Measurements from ENCODE around the gene SBNO2. TPM values are rescaled to one million over a fixed set of nuclear protein-coding genes. Genes with fewer than 3 reads are reported as not detected.

SBNO2 gene
- total RNA-seq, 6 experiments from 2014 or later, result 21.5 to 54.4 (median 25.5) TPM

- no peaks in the 10 kb centered on the region for H3K9me3 ChIP-seq
- H3K27ac ChIP-seq, result peak overlapping the region; percentile 79 to 84 (median 83)
- no peaks in the 10 kb centered on the region for H3K36me3 ChIP-seq
- 17% methylated on average over 9 of the region's 50 CpGs for WGBS (ENCODE audit: insufficient coverage, low coverage, low lambda C conversion rate, missing lambda C conversion rate)
- H3K4me1 ChIP-seq, result peaks cover 0 to 48% (median 22%) of the 10 kb centered on the region in 4 donors
- H3K27me3 ChIP-seq, result no peaks in the 10 kb centered on the region
- TF ChIP-seq POLR2A (IDR thresholded peaks at IDR 0.05) (peak; percentile 51), CTCF (IDR thresholded peaks at IDR 0.05) (no peak)
- peak overlapping the region; percentile 41 to 51 (median 42) for H3K4me3 ChIP-seq
- DNase-seq (peak; percentile 86 to 89 (median 89)), ATAC-seq (peak; percentile 58 to 67 (median 65))
- intact Hi-C loops (cut with DNase I), result no loop called here
Measured at GRCh38 chr19:1168572-1169410, 5.3 kb downstream of the SBNO2 start.

GRCh38 chr19:1167687-1168571 lies 6.1 kb downstream of the SBNO2 start:
- WGBS (ENCODE audit: insufficient coverage, low coverage, low lambda C conversion rate, missing lambda C conversion rate), result 27% methylated on average over 3 of the region's 35 CpGs
- peak in 2 of 3 donors; percentile 52 to 53 for DNase-seq
- Histone ChIP-seq H3K4me3 (peak overlapping the region; percentile 41 to 51 (median 42)), H3K4me1 (peaks cover 0 to 48% (median 22%) of the 10 kb centered on the region in 4 donors), H3K27ac (peak overlapping the region; percentile 79 to 84 (median 83)), H3K9me3 (no peaks in the 10 kb centered on the region), H3K27me3 (no peaks in the 10 kb centered on the region), H3K36me3 (no peaks in the 10 kb centered on the region)
- peak in 1 of 4 donors; percentile 3 for ATAC-seq
- no peak for TF ChIP-seq CTCF (IDR thresholded peaks at IDR 0.05)
- TF ChIP-seq POLR2A (IDR thresholded peaks at IDR 0.05), result no peak
- intact Hi-C loops (cut with DNase I), result no loop called here

- ATAC-seq (no peak), DNase-seq (peak; percentile 39 to 58 (median 52))
- no peaks in the 10 kb centered on the region for H3K27me3 ChIP-seq
- TF ChIP-seq POLR2A (IDR thresholded peaks at IDR 0.05) (no peak), CTCF (IDR thresholded peaks at IDR 0.05) (no peak)
- no peaks in the 10 kb centered on the region for H3K9me3 ChIP-seq
- H3K36me3 ChIP-seq, result no peaks in the 10 kb centered on the region
- no peak overlapping the region for H3K27ac ChIP-seq
- no peak overlapping the region for H3K4me3 ChIP-seq
- H3K4me1 ChIP-seq, result peaks cover 0 to 43% (median 19%) of the 10 kb centered on the region in 4 donors
- 60% methylated on average over 1 of the region's 33 CpGs for WGBS (ENCODE audit: insufficient coverage, low coverage, low lambda C conversion rate, missing lambda C conversion rate)
- intact Hi-C loops (cut with DNase I), result no loop called here
Measured at GRCh38 chr19:1166872-1167573, 7.0 kb downstream of the SBNO2 start.

All from right lobe of liver (tissue), 6 donors.